Parathyroid adenoma (tissue), 2 donors: ENCODE measurements around the gene NAA60.

Experiments used
- H2AFZ ChIP-seq: fragments of 300-600 bp; sonication (generic); one replicate; pipeline ENCODE4 v1.7.0; 2017; ENCODE audit warnings: antibody characterized with exemption, mild to moderate bottlenecking
- H3K27ac ChIP-seq: fragments of 300-600 bp; sonication (generic); one replicate; pipeline ENCODE4 v1.7.0; 2017
- H3K27me3 ChIP-seq: fragments of 300-600 bp; sonication (generic); one replicate; pipeline ENCODE4 v1.7.0; 2017; ENCODE audit warnings: low read length; ENCODE audit not compliant: control insufficient read depth, insufficient read depth
- H3K36me3 ChIP-seq: fragments of 300-600 bp; sonication (generic); one replicate; pipeline ENCODE4 v1.7.0; 2017; ENCODE audit warnings: low read length; ENCODE audit not compliant: control insufficient read depth, insufficient read depth
- H3K4me1 ChIP-seq: fragments of 300-600 bp; sonication (generic); one replicate; pipeline ENCODE4 v1.7.0; 2017; ENCODE audit warnings: control low read depth
- H3K4me2 ChIP-seq: fragments of 300-600 bp; sonication (generic); one replicate; pipeline ENCODE4 v1.7.0; 2017; ENCODE audit warnings: low read length
- H3K4me3 ChIP-seq: fragments of 300-600 bp; sonication (generic); one replicate; pipeline ENCODE4 v1.7.0; 2017; ENCODE audit warnings: low read depth, low read length
- H3K79me2 ChIP-seq: fragments of 300-600 bp; sonication (generic); one replicate; pipeline ENCODE4 v1.7.0; 2017; ENCODE audit warnings: control low read depth
- H3K9ac ChIP-seq: fragments of 300-600 bp; sonication (generic); one replicate; pipeline ENCODE4 v1.7.0; 2017; ENCODE audit warnings: mild to moderate bottlenecking
- H3K9me3 ChIP-seq: fragments of 300-600 bp; sonication (generic); one replicate; pipeline ENCODE4 v1.7.0; 2017; ENCODE audit warnings: low read length; ENCODE audit not compliant: control insufficient read depth
- TF ChIP-seq, protein P1 (sequence below): fragments of 300-600 bp; sonication (generic); IDR thresholded peaks from one replicate; pipeline ENCODE4 v1.7.0; 2017; ENCODE audit warnings: antibody characterized with exemption, mild to moderate bottlenecking
- donor health status: primary hyperparathyroidism.

Gene NAA60

DNA sequence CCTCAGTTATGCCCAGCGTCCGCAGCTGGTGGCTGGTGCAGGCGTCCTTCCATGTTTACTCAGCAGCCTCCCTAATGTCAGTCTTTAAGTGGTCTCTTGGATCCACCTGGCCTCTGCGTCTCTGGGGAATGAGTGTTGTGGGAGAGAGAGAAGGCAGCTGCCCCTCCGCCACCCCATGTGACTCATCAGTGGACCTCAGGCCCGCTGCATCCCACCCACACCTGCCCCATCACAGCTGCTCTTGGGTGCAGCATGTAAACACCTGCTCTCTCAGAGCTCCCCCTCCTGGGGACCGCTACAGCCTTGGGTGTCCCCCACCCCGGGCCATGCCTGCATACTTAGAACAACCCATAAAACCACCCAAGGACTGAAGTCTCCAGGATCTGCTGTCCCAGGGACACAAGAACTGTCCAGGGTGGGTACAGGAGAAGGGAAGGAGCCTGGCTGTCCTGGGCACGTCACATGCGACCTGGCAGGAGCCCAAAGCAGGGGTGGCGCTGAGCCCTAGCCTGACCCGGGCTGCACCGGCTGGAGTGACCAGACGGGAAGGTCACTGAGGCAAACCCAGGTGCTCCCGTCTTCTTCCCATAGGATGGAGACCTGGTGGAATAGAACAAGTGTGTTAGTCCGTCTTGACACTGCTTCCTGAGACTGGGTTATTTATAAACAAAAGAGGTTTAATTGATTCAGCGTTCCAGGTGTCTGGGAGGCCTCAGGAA is 47.6 kb downstream of the NAA60 start:
- Histone ChIP-seq H3K9me3 (no peaks in the 10 kb centered on the region), H3K27me3 (no peaks in the 10 kb centered on the region), H3K4me2 (no peak overlapping the region), H2AFZ (no peak overlapping the region), H3K4me3 (no peak overlapping the region), H3K4me1 (no peaks in the 10 kb centered on the region), H3K79me2 (no peaks in the 10 kb centered on the region), H3K36me3 (no peaks in the 10 kb centered on the region), H3K9ac (no peak overlapping the region), H3K27ac (no peak overlapping the region)
- TF ChIP-seq, protein P1, sequence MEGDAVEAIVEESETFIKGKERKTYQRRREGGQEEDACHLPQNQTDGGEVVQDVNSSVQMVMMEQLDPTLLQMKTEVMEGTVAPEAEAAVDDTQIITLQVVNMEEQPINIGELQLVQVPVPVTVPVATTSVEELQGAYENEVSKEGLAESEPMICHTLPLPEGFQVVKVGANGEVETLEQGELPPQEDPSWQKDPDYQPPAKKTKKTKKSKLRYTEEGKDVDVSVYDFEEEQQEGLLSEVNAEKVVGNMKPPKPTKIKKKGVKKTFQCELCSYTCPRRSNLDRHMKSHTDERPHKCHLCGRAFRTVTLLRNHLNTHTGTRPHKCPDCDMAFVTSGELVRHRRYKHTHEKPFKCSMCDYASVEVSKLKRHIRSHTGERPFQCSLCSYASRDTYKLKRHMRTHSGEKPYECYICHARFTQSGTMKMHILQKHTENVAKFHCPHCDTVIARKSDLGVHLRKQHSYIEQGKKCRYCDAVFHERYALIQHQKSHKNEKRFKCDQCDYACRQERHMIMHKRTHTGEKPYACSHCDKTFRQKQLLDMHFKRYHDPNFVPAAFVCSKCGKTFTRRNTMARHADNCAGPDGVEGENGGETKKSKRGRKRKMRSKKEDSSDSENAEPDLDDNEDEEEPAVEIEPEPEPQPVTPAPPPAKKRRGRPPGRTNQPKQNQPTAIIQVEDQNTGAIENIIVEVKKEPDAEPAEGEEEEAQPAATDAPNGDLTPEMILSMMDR = no peak

DNA sequence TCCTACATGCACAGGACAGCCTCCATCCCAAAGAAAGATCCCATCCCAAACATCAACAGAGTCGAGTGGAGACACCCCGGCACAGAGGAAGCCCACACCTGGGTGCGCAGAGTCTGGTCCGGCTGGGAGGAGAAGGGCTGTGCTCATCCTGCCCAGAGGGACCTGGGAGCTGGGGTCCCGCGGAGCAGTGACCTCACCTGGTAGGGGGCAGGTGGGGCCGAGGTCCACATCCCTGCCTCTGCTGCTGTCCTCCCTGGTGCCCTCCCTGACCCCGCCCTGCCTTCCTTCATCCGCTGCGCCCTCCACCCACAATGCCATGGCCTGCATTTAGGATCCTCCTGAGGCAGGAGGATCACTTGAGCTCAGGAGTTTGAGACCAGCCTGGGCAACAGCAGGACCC is 48.9 kb downstream of the NAA60 start:
- Histone ChIP-seq H2AFZ (no peak overlapping the region), H3K4me2 (no peak overlapping the region), H3K9ac (no peak overlapping the region), H3K79me2 (no peaks in the 10 kb centered on the region), H3K4me3 (no peak overlapping the region), H3K9me3 (no peaks in the 10 kb centered on the region), H3K4me1 (no peaks in the 10 kb centered on the region), H3K27ac (no peak overlapping the region), H3K36me3 (no peaks in the 10 kb centered on the region), H3K27me3 (no peaks in the 10 kb centered on the region)
- TF ChIP-seq, protein P1 = no peak

DNA sequence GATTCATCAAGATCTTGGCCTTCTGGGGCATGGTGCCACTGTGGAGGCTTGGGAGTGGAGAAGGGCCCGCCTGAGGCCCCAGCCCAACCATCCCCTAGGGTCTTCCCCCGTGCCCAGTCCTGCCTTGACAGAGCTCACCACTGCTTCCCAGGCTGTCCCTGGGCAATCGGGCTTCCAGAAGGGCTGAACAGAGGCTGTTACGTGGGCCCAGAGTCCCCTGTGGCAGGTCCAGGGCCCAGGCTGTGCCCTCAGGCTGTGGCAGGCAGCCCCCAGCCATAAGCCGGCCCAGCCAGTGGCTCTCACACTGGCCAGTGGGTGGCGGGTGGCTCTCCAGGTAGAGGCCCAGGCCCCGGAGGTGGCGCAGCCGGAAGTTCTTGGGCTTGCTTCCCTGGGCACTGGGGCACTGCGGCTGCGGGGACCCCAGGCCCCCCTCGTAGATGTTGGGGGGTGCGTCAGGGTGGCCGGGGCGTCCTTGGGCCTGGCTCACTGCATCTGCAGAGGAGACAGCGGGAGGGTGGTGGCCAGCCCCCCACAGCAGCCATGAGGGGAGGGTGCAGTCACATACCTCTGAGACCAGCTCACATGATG is 51.0 kb downstream of the NAA60 start:
- H3K79me2 ChIP-seq = no peaks in the 10 kb centered on the region
- H3K27ac ChIP-seq = no peak overlapping the region
- no peaks in the 10 kb centered on the region for H3K27me3 ChIP-seq
- H3K4me1 ChIP-seq = no peaks in the 10 kb centered on the region
- H3K4me3 ChIP-seq = no peak overlapping the region
- TF ChIP-seq, protein P1 = no peak
- no peaks in the 10 kb centered on the region for H3K9me3 ChIP-seq
- H2AFZ ChIP-seq = no peak overlapping the region
- no peaks in the 10 kb centered on the region for H3K36me3 ChIP-seq
- H3K4me2 ChIP-seq = no peak overlapping the region
- no peak overlapping the region for H3K9ac ChIP-seq

DNA sequence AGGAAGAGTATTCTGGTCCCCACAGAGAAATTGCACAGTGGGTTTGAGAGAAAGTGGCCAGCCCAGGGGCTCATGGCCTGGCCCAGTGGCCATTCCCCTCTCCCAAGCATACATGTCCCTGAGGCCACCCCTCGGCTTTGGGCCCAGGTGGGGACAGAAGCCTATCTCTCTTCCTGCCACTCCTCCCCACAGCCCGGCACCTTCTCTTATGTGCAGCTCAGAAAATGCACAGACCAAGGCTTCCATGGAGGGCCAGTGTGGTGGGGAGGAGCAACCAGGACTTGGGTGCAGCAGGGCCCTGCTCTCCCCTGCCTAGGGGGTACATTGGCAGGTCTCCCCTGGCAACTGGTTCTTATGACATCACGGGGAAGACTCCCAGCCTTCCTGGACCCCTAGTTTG is 51.7 kb downstream of the NAA60 start, which contains the start of gene C16orf90:
TSS of gene C16orf90 (minus strand) at position 314 of the 400 bp plus-strand sequence. CDS start at position 246, 68 bp downstream.
- H3K79me2 ChIP-seq = no peaks in the 10 kb centered on the region
- no peak within 1 kb of the TSS for H3K4me3 ChIP-seq
- no peak within 1 kb of the TSS for H3K27ac ChIP-seq
- H3K4me1 ChIP-seq = no peaks in the 10 kb centered on the region
- no peak within 1 kb of the TSS for H2AFZ ChIP-seq
- H3K4me2 ChIP-seq = no peak within 1 kb of the TSS
- TF ChIP-seq, protein P1 = no peak
- H3K9me3 ChIP-seq = no peaks in the 10 kb centered on the region
- no peaks in the 10 kb centered on the region for H3K36me3 ChIP-seq
- H3K27me3 ChIP-seq = no peaks in the 10 kb centered on the region
- no peak within 1 kb of the TSS for H3K9ac ChIP-seq

DNA sequence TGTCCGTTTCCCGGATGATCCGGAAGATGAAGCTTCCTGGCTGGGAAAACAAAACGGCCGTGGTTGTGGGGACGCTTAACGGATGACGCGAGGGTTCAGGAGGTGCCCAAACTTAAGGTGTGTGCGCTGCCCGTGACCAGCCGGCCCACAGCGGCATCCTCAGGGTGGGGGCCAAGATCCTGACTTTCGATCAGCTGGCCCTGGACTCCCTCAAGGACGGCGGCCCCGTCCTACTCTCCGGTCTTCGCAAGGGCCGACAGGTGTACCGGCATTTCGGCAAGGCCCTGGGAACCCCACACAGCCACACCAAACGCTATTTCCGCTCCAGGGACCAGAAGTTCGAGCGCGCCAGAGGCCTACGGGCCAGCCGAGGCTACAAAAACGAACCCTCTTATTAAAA is 52.9 kb downstream of the NAA60 start:
- H3K4me1 ChIP-seq = no peaks in the 10 kb centered on the region
- no peak overlapping the region for H3K9ac ChIP-seq
- H3K27ac ChIP-seq = no peak overlapping the region
- H3K9me3 ChIP-seq = no peaks in the 10 kb centered on the region
- H3K27me3 ChIP-seq = no peaks in the 10 kb centered on the region
- H3K4me3 ChIP-seq = no peak overlapping the region
- H3K4me2 ChIP-seq = no peak overlapping the region
- no peaks in the 10 kb centered on the region for H3K36me3 ChIP-seq
- no peaks in the 10 kb centered on the region for H3K79me2 ChIP-seq
- H2AFZ ChIP-seq = no peak overlapping the region
- TF ChIP-seq, protein P1 = no peak
